ENCODE data around the gene RUVBL1. TPM values are rescaled to one million over a fixed set of nuclear protein-coding genes. Genes with fewer than 3 reads are reported as not detected.

Gene RUVBL1
- total RNA-seq, 4 donors from 2014 or later, result 12.1 to 26.3 (median 21.4) TPM

DNA sequence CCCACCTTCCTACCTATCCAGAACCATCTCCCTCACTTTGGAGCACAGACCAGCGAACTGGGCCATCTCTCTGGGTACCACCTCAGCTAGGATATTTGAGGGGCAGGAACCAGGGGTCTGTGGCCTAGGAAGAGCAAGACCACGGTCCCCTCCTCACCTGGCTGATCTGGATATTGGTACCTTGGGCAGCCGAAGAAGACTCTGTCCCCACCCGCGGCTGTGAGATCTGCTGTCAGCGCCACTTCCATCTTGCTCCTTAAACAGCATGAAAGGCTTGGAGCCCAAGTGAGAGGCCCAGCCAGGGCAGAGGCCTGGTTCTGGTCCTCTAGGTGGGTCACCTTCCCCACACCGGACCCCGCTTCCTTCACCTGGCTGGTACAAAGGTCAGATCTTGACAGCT is 44.7 kb downstream of the RUVBL1 start:
- H3K4me1 ChIP-seq, result peaks cover 14 to 20% of the 10 kb centered on the region in 2 donors
- H3K36me3 ChIP-seq, result no peaks in the 10 kb centered on the region
- DNase-seq (no peak), ATAC-seq (no peak)
- intact Hi-C loops (cut with DNase I; ENCODE audit: low total_unique reads) (loop anchor here (5.0 kb wide), 1 partner anchor 43 kb away; the partner anchor contains the start of gene RUVBL1), in situ Hi-C loops (cut with MboI; ENCODE audit: low sequenced_read_pairs in 4 of 4) (loop anchor here in 3 of 4 donors (25.0 kb wide), 2 partner anchors 408 to 533 kb away; partner anchors contain the start of gene GATA2 (in 1 of the 3))
- TF ChIP-seq POLR2A (IDR thresholded peaks at IDR 0.05), result no peak
- TF ChIP-seq, protein P1, sequence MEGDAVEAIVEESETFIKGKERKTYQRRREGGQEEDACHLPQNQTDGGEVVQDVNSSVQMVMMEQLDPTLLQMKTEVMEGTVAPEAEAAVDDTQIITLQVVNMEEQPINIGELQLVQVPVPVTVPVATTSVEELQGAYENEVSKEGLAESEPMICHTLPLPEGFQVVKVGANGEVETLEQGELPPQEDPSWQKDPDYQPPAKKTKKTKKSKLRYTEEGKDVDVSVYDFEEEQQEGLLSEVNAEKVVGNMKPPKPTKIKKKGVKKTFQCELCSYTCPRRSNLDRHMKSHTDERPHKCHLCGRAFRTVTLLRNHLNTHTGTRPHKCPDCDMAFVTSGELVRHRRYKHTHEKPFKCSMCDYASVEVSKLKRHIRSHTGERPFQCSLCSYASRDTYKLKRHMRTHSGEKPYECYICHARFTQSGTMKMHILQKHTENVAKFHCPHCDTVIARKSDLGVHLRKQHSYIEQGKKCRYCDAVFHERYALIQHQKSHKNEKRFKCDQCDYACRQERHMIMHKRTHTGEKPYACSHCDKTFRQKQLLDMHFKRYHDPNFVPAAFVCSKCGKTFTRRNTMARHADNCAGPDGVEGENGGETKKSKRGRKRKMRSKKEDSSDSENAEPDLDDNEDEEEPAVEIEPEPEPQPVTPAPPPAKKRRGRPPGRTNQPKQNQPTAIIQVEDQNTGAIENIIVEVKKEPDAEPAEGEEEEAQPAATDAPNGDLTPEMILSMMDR (IDR thresholded peaks at IDR 0.05 in 4 of 5, conservative IDR thresholded peaks at IDR 0.05 in 1 of 5), result no peak
- no peaks in the 10 kb centered on the region for H3K27me3 ChIP-seq
- H3K27ac ChIP-seq, result no peak overlapping the region
- H3K4me3 ChIP-seq, result no peak overlapping the region
- no peaks in the 10 kb centered on the region for H3K9me3 ChIP-seq

DNA sequence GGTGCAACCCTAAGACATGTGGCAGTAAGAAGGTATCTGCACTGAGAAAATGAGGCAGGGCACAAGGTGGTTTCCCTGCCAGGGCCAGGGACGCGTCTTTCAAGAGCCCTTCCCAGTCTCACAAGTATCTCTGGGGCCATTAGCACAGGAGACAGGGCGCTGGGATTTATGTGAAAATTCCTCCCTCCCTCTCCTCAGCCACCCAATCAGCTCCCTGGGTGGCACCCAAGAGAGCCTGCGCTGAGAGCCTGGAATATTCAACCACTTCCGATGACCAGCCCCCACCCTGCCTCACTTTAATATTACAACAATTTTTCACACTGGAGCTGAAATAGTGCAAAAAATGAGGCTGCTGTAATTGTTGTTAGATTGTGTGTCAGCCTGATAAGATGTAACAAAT is 45.3 kb downstream of the RUVBL1 start:
- Histone ChIP-seq H3K9me3 (no peaks in the 10 kb centered on the region), H3K4me1 (peaks cover 14 to 22% of the 10 kb centered on the region in 2 donors), H3K36me3 (no peaks in the 10 kb centered on the region), H3K4me3 (no peak overlapping the region), H3K27me3 (no peaks in the 10 kb centered on the region), H3K27ac (no peak overlapping the region)
- ATAC-seq, result no peak
- TF ChIP-seq, protein P1 (IDR thresholded peaks at IDR 0.05 in 4 of 5, conservative IDR thresholded peaks at IDR 0.05 in 1 of 5), result no peak
- no peak for TF ChIP-seq POLR2A (IDR thresholded peaks at IDR 0.05)
- intact Hi-C loops (cut with DNase I; ENCODE audit: low total_unique reads) (loop anchor here (5.0 kb wide), 1 partner anchor 44 kb away; the partner anchor contains the start of gene RUVBL1), in situ Hi-C loops (cut with MboI; ENCODE audit: low sequenced_read_pairs in 4 of 4) (loop anchor here in 3 of 4 donors (25.0 kb wide), 2 partner anchors 409 to 534 kb away; partner anchors contain the start of gene GATA2 (in 1 of the 3))
- no peak for DNase-seq

DNA sequence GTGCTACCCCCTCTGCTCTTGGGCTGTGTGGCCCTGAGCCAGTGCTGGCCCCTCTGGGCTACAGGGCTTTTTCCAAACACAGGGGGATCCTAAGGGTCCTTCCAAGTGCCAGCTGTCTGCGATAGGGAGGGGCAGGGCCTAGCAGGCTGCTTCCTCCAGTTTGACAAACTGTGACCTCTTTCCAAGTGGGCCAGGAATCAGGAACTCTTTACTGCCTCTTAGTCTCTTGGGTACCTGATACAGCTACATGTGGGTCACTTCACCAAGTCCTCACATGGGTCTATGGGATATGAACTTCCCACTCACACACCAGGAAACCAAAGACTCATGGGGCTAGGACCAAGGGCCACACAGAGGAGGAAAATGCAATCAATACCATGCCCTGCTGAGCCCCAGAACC is 45.9 kb downstream of the RUVBL1 start:
- H3K27ac ChIP-seq, result no peak overlapping the region
- no peak overlapping the region for H3K4me3 ChIP-seq
- peaks cover 14 to 24% of the 10 kb centered on the region in 2 donors for H3K4me1 ChIP-seq
- TF ChIP-seq, protein P1 (IDR thresholded peaks at IDR 0.05 in 4 of 5, conservative IDR thresholded peaks at IDR 0.05 in 1 of 5), result no peak
- TF ChIP-seq POLR2A (IDR thresholded peaks at IDR 0.05), result no peak
- DNase-seq (no peak), ATAC-seq (no peak)
- peaks cover 0 to 3% of the 10 kb centered on the region in 2 donors for H3K36me3 ChIP-seq
- in situ Hi-C loops (cut with MboI; ENCODE audit: low sequenced_read_pairs in 4 of 4), result loop anchor here in 3 of 4 donors (25.0 kb wide), 2 partner anchors 410 to 535 kb away; partner anchors contain the start of gene GATA2 (in 1 of the 3)
- H3K27me3 ChIP-seq, result no peaks in the 10 kb centered on the region
- H3K9me3 ChIP-seq, result no peaks in the 10 kb centered on the region
- intact Hi-C loops (cut with DNase I; ENCODE audit: low total_unique reads), result loop anchor here (5.0 kb wide), 1 partner anchor 45 kb away; the partner anchor contains the start of gene RUVBL1

DNA sequence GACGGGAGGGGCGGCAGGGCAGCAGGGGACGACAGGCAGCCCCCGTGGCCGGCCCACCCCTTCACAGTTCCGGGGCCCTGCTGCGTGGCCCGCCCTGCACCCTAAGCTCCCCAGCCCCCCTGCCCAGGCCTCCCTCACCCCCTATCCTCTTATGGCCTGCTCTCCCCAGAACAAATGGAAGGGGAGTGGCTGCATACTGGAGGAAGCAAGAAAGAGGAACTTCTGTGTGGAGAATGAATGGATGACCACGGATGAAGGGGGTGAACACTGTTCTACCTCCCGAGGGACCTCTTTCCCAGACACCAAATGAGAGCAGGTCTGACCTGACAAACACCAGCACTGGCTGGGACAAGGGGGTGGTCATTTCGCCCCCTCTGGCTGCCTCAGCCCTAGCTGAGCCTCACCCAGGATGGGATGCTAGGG is 46.4 kb downstream of the RUVBL1 start:
- H3K27ac ChIP-seq, result no peak overlapping the region
- ATAC-seq, result no peak

More for the DNA sequence above, 46.4 kb downstream of the RUVBL1 start:
- H3K36me3 ChIP-seq, result peaks cover 0 to 8% of the 10 kb centered on the region in 2 donors
- intact Hi-C loops (cut with DNase I; ENCODE audit: low total_unique reads) (loop anchor here (5.0 kb wide), 1 partner anchor 45 kb away; the partner anchor contains the start of gene RUVBL1), in situ Hi-C loops (cut with MboI; ENCODE audit: low sequenced_read_pairs in 4 of 4) (loop anchor here in 3 of 4 donors (25.0 kb wide), 2 partner anchors 410 to 535 kb away; partner anchors contain the start of gene GATA2 (in 1 of the 3))
- no peak for DNase-seq
- no peak for TF ChIP-seq POLR2A (IDR thresholded peaks at IDR 0.05)
- TF ChIP-seq, protein P1 (IDR thresholded peaks at IDR 0.05 in 4 of 5, conservative IDR thresholded peaks at IDR 0.05 in 1 of 5), result no peak
- no peaks in the 10 kb centered on the region for H3K9me3 ChIP-seq
- H3K4me3 ChIP-seq, result peak overlapping the region; percentile 58 to 79 (median 60)
- no peaks in the 10 kb centered on the region for H3K27me3 ChIP-seq
- peaks cover 14 to 24% of the 10 kb centered on the region in 2 donors for H3K4me1 ChIP-seq

Measured in gastrocnemius medialis (tissue), 4 donors.